NCI-H146 treated with DMSO at 0.1 percent for 48 hours (cell line): ENCODE data around the gene DAGLB.

Experiments used
- DNase-seq: peaks from one replicate; lab custom pipeline; 2025; ENCODE audit not compliant: unreplicated experiment; lab: John Stamatoyannopoulos, UW

Gene DAGLB

DNA sequence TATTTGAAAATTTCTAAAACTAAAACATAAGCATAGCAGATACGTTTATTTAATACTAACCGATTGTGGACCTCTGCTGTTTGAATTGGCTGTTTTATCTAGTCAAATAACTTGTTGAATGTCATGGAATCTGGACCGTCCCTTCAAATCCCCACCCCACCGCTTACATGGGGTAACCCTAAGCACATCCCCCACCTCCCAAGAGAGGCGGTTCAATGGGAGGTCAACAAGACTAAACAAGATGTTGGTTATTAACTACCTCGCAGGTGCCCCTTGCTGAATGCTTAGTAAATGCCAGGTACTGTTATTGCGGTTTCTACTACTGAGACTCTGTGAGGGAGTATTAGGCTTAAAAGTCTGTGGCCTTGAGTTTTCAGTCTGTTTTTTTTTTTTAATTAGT lies 70.9 kb downstream of the DAGLB start:
- no peak for DNase-seq

DNA sequence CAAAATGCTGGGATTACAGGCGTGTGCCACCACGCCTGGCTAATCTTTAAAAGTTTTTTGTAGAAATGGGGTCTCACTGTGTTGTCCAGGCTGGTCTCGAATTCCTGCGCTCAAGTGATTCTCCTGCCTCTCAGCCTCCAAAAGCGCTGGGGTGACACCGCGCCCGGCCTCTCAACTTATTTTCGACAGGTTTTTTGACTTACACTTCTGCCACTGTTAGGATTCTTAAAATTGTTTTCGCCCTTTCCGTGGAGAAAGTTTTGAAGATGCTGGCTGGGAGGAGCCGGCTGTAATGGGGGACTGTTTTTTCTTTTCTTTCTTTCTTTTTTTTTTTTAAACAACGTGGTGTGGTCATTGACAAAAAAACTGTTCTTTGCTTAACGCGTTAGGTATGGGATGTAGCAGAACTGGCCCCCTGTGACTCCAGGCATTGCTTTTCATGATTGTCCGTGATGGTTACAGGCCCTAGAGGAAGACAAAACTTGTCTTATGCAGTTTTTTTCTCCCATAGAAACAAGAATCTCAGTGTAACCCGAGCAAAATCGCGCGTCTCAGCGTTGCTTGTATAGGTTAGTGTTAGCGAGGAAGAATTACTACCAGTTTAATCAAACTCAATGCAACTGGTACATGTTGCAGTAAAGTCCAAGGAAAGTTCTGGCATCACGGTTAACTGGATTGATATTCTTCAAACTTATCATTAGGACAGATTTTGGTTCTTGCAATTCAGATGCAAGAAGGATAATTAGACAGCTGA lies 72.2 kb downstream of the DAGLB start:
- DNase-seq, result no peak

DNA sequence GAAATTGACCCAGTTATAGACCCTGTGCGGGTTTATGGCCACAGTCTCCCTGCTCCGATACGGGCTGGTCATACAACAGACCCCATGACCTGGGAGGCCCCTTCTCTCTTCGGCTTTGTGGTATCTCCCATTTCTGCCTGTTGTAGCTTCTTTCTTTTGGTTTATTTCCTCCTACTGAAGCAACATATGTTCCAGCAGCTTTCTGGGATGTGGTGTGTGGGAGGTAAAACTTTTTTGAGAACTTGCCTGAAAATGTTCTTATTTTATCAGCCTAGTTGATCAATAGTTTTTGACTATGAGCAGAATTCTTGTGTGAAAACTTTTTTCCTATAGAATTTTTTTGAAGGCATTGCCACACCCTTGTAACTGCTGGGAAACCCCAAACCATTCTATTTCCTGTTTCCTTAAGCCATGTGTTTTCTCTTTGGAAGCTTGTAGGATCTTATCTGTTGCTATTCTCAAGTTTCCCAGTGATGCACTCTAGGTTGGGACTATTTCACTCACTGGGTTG lies 80.0 kb downstream of the DAGLB start:
- no peak for DNase-seq

DNA sequence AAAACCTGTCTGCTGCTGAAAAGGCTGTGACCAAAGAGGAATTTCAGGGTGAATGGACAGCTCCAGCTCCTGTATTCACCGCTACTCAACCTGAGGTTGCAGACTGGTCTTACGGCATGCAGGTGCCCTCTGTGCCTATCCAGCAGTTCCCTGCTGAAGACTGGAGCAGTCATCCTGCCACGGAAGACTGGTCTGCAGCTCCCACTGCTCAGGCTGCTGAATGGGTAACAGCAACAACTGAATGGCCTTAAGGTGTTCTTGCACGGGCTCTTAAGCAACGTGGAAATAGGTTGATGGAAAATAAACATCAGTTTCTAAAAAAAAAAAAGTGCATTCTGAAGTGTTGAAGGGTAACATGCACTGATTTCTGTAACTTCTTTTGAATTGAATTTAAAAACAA lies 82.3 kb downstream of the DAGLB start:
- DNase-seq, result no peak

DNA sequence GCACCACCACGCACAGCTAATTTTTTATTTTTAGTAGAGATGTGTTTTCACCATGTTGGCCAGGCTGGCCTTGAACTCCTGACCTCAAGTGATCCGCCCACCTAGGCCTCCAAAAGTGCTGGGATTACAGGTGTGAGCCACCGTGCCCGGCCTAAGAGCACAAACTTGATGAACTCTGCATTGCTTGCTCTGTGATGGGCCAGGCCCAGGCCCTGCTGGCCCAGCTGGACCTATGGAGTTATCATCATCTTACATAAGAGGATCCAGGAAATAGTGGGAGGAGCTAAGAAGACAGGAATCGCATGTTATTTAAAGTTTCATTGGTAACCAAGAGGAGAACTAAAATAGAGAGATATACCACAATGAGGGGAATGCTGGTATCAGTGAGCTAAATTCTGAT lies 86.9 kb downstream of the DAGLB start:
- DNase-seq, result no peak

DNA sequence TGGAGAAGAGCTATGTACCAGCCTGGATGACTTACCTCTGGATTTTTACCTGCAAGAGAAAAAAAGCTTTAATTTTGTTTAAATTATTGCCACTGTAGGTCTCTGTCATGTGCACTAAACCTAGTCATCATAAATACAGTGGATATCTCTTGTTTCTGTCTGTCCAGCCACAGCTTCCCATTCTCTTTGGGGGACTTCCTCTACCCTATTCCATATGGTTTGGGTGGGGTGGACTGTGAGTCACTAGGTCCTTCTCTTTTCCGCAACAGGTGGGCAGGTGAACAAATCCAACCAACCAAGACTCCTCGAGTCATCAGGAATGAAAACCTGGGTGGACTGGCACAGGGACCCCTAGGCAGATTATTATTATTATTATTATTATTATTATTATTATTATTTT lies 88.0 kb downstream of the DAGLB start:
- no peak for DNase-seq
